Calu3 (cell line): ENCODE results near the gene CDH2. TPM values are rescaled to one million over a fixed set of nuclear protein-coding genes. Genes with fewer than 3 reads are reported as not detected.

Experiments
- Bru-seq: library from RNA; stranded (reverse); fragments of 400-500 nt; gene quantifications from one replicate; lab custom pipeline; 2021; lab: Mats Ljungman, UMichigan
- BruChase-seq, 2 experiments: library from RNA; stranded (reverse); fragments of 400-500 nt; gene quantifications; one replicate each; lab custom pipeline; 2021; lab: Mats Ljungman, UMichigan
- BruUV-seq: library from RNA; stranded (reverse); fragments of 400-500 nt; replicated peaks from 2 replicates; lab custom pipeline; 2021; lab: Mats Ljungman, UMichigan
- CTCF ChIA-PET: fragments of 300-600 bp; sonication (Branson Sonifier 250); formaldehyde crosslinking; loops from one replicate; lab custom pipeline; 2022; ENCODE audit warnings: antibody characterized with exemption; lab: Charles Lee
- DNase-seq: peaks from one replicate; pipeline ENCODE4 v3.0.0; 2022
- H3K27ac Mint-ChIP-seq: one replicate; pipeline ENCODE4 v1.8.0; 2022; ENCODE audit warnings: mixed read lengths; ENCODE audit not compliant: unreplicated experiment
- H3K27me3 Mint-ChIP-seq: one replicate; pipeline ENCODE4 v1.8.0; 2022; ENCODE audit warnings: mixed read lengths; ENCODE audit not compliant: unreplicated experiment
- H3K36me3 Mint-ChIP-seq: one replicate; pipeline ENCODE4 v1.8.0; 2022; ENCODE audit warnings: mild to moderate bottlenecking, moderate library complexity, mixed read lengths; ENCODE audit not compliant: insufficient read depth, unreplicated experiment
- H3K4me1 Mint-ChIP-seq: one replicate; pipeline ENCODE4 v1.8.0; 2022; ENCODE audit warnings: mild to moderate bottlenecking, low read depth, mixed read lengths; ENCODE audit not compliant: unreplicated experiment
- H3K4me3 Mint-ChIP-seq: one replicate; pipeline ENCODE4 v1.8.0; 2022; ENCODE audit warnings: mild to moderate bottlenecking, low read depth, moderate library complexity, mixed read lengths; ENCODE audit not compliant: unreplicated experiment
- H3K9me3 Mint-ChIP-seq: one replicate; pipeline ENCODE4 v1.8.0; 2022; ENCODE audit warnings: low read depth, mixed read lengths; ENCODE audit not compliant: unreplicated experiment
- intact Hi-C: fragments of 100-400 bp; cut with micrococcal nuclease; formaldehyde crosslinking; loops from one replicate; pipeline ENCODE4 v1.10.0; 2022; ENCODE audit not compliant: unreplicated experiment
- long read RNA-seq: library from polyadenylated mRNA; stranded (forward); transcript quantifications from one replicate; pipeline ENCODE4 v2.0.0, GENCODE V29; 2022
- total RNA-seq: library from RNA; stranded (reverse); gene quantifications from 2 replicates; pipeline ENCODE4 v1.2.3, GENCODE V29; 2022
- TF ChIP-seq, protein P1 (sequence below): fragments of 200-600 bp; IDR thresholded peaks from one replicate; pipeline ENCODE4 v1.8.0; 2022; ENCODE audit warnings: antibody characterized with exemption; ENCODE audit not compliant: unreplicated experiment

Gene CDH2
- total RNA-seq (1.5 and 2.3 TPM in 2 replicates), Bru-seq, nascent RNA (percentile 22 among the genes with signal in this experiment), BruChase-seq, experiment 1, labeled RNA remaining after a 6-hour chase (percentile 24 among the genes with signal in this experiment), BruChase-seq, experiment 2, labeled RNA remaining after a 2-hour chase (percentile 23 among the genes with signal in this experiment)
- long read RNA-seq, partial matches to known transcripts, result 1 of 1 reads
- long read RNA-seq, other reads (novel, unspliced or antisense), result 0 of 1 reads

DNA sequence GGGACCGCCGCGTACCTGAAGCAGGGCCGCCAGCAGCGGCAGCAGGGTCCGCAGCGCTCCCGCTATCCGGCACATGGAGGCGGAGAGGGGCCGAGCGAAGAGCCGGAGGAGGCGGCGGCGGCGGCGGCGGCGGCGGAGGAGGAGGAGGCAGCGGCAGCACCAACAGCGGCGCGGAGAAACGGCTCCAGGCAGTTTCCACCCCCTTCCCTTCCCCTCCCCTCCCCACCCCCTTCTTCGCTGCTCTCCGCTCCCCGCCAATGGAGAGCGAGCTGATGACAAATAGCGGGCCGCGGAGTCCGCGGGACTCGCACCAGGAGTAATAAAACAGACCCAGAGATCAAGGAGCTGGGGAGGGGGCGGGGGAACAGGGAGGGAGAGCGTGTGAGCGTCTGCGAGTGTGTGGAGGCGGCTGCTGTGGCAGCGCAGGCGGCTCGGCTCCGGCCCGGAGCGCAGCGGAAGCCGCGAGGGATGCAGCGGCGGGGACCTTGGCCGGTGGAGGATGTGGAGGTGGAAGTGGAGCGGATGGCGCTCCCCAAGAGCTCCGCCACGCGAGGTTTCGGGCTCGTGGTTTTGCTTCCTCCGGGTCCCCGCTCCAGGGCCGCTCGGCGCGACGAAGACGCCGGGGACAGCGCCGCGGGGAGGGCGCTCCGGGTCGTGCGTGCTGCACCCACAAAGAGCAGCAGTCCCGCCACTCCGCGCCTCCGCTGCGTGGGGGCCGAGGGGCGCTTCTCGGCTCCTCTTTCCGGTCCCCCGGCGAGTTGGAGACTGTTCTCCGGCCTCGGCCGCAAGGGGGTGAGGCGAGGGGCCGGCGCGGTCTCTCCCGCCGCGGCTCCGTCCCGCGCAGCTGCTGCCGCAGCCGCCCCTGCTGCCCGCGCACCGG lies at the start of gene CDH2:
CDH2 (minus strand) TSS at position 183 of the 880 bp plus-strand sequence; CDS start at position 75, 108 bp downstream.
- TF ChIP-seq, protein P1, sequence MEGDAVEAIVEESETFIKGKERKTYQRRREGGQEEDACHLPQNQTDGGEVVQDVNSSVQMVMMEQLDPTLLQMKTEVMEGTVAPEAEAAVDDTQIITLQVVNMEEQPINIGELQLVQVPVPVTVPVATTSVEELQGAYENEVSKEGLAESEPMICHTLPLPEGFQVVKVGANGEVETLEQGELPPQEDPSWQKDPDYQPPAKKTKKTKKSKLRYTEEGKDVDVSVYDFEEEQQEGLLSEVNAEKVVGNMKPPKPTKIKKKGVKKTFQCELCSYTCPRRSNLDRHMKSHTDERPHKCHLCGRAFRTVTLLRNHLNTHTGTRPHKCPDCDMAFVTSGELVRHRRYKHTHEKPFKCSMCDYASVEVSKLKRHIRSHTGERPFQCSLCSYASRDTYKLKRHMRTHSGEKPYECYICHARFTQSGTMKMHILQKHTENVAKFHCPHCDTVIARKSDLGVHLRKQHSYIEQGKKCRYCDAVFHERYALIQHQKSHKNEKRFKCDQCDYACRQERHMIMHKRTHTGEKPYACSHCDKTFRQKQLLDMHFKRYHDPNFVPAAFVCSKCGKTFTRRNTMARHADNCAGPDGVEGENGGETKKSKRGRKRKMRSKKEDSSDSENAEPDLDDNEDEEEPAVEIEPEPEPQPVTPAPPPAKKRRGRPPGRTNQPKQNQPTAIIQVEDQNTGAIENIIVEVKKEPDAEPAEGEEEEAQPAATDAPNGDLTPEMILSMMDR, result no peak
- Mint-ChIP-seq H3K36me3 (peaks cover 14% of the 10 kb centered on the region), H3K27ac (peak within 1 kb of the TSS; percentile 28), H3K27me3 (no peaks in the 10 kb centered on the region), H3K4me3 (peak within 1 kb of the TSS; percentile 68), H3K9me3 (peaks cover 8% of the 10 kb centered on the region), H3K4me1 (no peaks in the 10 kb centered on the region)
- intact Hi-C loops, result no loop called here
- BruUV-seq, result no TSS peak
- CTCF ChIA-PET, result no interaction called here
- DNase-seq, result no peak

DNA sequence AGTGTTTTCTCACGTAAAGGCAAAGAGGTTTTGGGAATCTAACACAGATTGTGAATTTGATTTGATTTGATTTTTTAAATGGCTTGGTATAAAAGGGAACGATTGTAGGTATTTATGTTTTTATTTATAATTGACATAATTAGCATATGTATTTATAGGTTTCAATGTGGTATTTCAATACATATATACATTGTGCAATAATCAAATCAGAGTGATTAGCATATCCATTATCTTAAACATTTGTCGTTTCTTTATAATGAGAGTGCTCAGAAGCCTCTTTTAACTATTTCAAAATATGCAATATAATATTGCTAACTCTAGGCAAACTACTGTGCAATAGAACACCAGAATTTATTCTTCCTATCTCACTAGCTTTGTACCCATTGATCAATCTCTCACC lies 35.1 kb upstream of the CDH2 start:
- CTCF ChIA-PET, result no interaction called here
- TF ChIP-seq, protein P1, result no peak
- DNase-seq, result no peak
- no peaks in the 10 kb centered on the region for H3K4me1 Mint-ChIP-seq
- no peaks in the 10 kb centered on the region for H3K36me3 Mint-ChIP-seq
- H3K9me3 Mint-ChIP-seq, result no peaks in the 10 kb centered on the region
- H3K4me3 Mint-ChIP-seq, result no peak overlapping the region
- no TSS peak for BruUV-seq
- H3K27me3 Mint-ChIP-seq, result no peaks in the 10 kb centered on the region
- intact Hi-C loops, result no loop called here
- no peak overlapping the region for H3K27ac Mint-ChIP-seq

DNA sequence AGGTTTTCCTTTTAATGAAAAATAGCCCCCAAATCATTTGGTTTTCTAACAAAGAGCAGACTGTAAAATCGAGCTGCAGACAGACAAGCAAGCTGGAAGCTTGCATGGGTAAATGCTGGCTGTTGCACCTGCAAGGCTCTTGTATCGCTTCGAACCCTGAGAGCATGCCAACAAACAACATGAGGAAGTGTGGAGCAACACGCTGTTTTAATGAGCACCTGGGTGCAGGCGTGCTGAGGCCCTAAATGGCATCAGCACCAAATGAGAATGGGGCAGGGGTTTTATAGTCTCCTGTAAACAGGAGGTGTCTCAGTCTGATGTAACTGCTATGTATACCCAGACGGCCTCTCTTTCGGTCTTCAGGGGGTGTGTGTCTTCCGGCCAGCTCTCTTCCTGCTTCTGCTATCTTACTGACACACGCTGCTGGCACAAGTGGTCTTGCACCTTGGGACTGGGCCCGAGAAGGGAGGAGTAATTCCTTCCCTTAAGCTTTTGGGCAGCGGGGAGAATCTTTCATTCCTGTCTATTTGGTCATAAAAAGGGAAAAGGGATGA lies 31.9 kb upstream of the CDH2 start:
- CTCF ChIA-PET, result no interaction called here
- DNase-seq, result no peak
- peaks cover 2% of the 10 kb centered on the region for H3K9me3 Mint-ChIP-seq
- TF ChIP-seq, protein P1, result no peak
- no TSS peak for BruUV-seq
- H3K36me3 Mint-ChIP-seq, result no peaks in the 10 kb centered on the region
- peaks cover 16% of the 10 kb centered on the region for H3K4me1 Mint-ChIP-seq
- H3K4me3 Mint-ChIP-seq, result no peak overlapping the region
- intact Hi-C loops, result no loop called here
- no peaks in the 10 kb centered on the region for H3K27me3 Mint-ChIP-seq
- no peak overlapping the region for H3K27ac Mint-ChIP-seq

DNA sequence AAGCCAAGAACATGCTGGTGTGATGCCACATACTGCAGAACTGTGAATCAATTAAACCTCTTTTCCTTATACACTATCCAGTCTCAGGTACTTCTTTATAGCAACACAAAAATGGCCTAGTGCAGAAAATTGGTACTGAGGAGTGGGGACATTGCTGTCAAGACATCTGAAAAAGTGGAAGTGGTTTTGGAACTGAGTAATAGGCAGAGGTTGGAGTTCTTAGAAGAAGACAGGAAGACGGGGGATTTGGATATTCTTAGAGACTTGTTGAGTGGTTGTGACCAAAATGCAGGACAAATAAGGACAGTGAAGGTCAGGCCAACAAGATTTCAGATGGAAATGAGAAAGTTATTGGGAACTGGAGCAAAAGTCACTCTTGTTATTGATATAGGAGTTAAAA lies 31.3 kb upstream of the CDH2 start:
- H3K4me1 Mint-ChIP-seq, result peaks cover 19% of the 10 kb centered on the region
- no peak for DNase-seq
- no peak overlapping the region for H3K4me3 Mint-ChIP-seq
- H3K36me3 Mint-ChIP-seq, result no peaks in the 10 kb centered on the region
- H3K27ac Mint-ChIP-seq, result no peak overlapping the region
- CTCF ChIA-PET, result no interaction called here
- peaks cover 2% of the 10 kb centered on the region for H3K9me3 Mint-ChIP-seq
- BruUV-seq, result no TSS peak
- intact Hi-C loops, result no loop called here
- H3K27me3 Mint-ChIP-seq, result no peaks in the 10 kb centered on the region
- TF ChIP-seq, protein P1, result no peak
